ENCODE results near the gene VPS51.

DNA sequence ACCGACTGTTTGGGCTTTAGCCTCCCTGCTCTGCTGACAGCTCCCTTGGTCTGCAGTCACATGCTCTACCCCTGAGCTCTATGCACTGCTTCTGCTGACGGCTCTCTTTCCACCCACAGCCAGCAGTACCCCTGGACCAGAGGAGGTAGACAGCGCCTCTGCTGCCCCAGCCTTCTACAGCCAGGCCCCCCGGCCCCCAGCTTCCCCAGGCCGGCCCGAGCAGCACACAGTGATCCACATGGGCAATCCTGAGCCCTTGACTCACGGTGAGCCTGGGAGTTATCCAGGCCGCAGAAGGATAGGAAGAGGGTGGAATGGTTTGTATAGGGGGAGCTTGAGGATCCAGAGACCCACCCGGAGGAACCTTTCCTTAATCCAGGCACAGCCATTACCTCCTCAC lies 9.2 kb upstream of the VPS51 start:
- no peak for TF ChIP-seq CTCF (IDR thresholded peaks at IDR 0.05)
- no peak for TF ChIP-seq ZFX (IDR thresholded peaks at IDR 0.05; ENCODE audit: borderline replicate concordance)
